H1 (cell line): ENCODE results near the gene ZNF747. TPM values are rescaled to one million over a fixed set of nuclear protein-coding genes. Genes with fewer than 3 reads are reported as not detected.
A peak's percentile ranks its signal among the peaks of the same experiment; 100 is the strongest.

Experiments used
- CTCF ChIA-PET: fragments of 300-600 bp; sonication (Branson Sonifier 250); formaldehyde crosslinking; loops from one replicate; lab custom pipeline; 2021; ENCODE audit not compliant: partially characterized antibody; lab: Charles Lee
- POLR2A ChIA-PET: fragments of 300-600 bp; sonication (Branson Sonifier 250); formaldehyde crosslinking; loops from one replicate; lab custom pipeline; 2021; ENCODE audit warnings: inconsistent platforms; ENCODE audit not compliant: partially characterized antibody; lab: Charles Lee
- DNase-seq, 2 experiments: peaks; one replicate each; pipeline versions ENCODE4 v3.0.0 to v3.0.0-alpha.2; 2010 to 2022; ENCODE audit warnings: low spot score in 2 of 2, low read depth in 1 of 2, mixed read lengths in 1 of 2
- FAIRE-seq: peaks from 2 replicates; lab custom pipeline; 2011; peaks lifted over from hg19 to GRCh38; lab: Jason Lieb, UNC
- H2AFZ ChIP-seq: 2 replicates; pipeline ENCODE4 v1.8.1; 2012; ENCODE audit warnings: low read length, inconsistent platforms
- H2AK5ac ChIP-seq: 2 replicates; pipeline ENCODE4 v1.6.1; 2013; ENCODE audit warnings: low read depth, low read length
- H2BK120ac ChIP-seq: replicated peaks from 2 replicates; pipeline ENCODE3; 2013; ENCODE audit warnings: low read depth, low read length, inconsistent platforms
- H2BK12ac ChIP-seq: 2 replicates; pipeline ENCODE4 v1.6.1; 2013; ENCODE audit warnings: low read depth, low read length
- H2BK15ac ChIP-seq: 2 replicates; pipeline ENCODE4 v1.6.1; 2013; ENCODE audit warnings: low read length
- H2BK20ac ChIP-seq: 2 replicates; pipeline ENCODE4 v1.6.1; 2013; ENCODE audit warnings: low read length
- H2BK5ac ChIP-seq: 2 replicates; pipeline ENCODE4 v1.6.1; 2013; ENCODE audit warnings: low read depth, low read length
- H3K14ac ChIP-seq: 2 replicates; pipeline ENCODE4 v1.6.1; 2013; ENCODE audit warnings: inconsistent platforms; ENCODE audit not compliant: insufficient read length
- H3K18ac ChIP-seq: 2 replicates; pipeline ENCODE4 v1.6.1; 2013; ENCODE audit warnings: low read length; ENCODE audit errors: extremely low read depth
- H3K23ac ChIP-seq: 2 replicates; pipeline ENCODE4 v1.6.1; 2013; ENCODE audit warnings: inconsistent platforms; ENCODE audit not compliant: insufficient read length
- H3K23me2 ChIP-seq: 2 replicates; pipeline ENCODE4 v1.6.1; 2013; ENCODE audit warnings: low read depth, low read length
- H3K27ac ChIP-seq: 2 replicates; pipeline ENCODE4 v1.6.1; 2011; ENCODE audit warnings: low read depth, low read length, inconsistent platforms
- H3K27me3 ChIP-seq, 4 experiments: replicated peaks in 1 of 4; 1 replicate in 1 of 4; 2 replicates in 3 of 4; pipeline versions ENCODE4 v1.6.1 to v1.8.1; 2011 to 2013; ENCODE audit warnings: low read length in 3 of 4, mild to moderate bottlenecking in 3 of 4, inconsistent platforms in 2 of 4, mixed read lengths in 2 of 4, moderate library complexity in 1 of 4; ENCODE audit not compliant: control insufficient read depth in 3 of 4, insufficient read depth in 3 of 4; ENCODE audit errors: extremely low read depth in 1 of 4
- H3K36me3 ChIP-seq, 4 experiments: 2 replicates each; pipeline versions ENCODE4 v1.6.1 to v1.8.1; 2011 to 2013; ENCODE audit warnings: mild to moderate bottlenecking in 4 of 4, low read length in 3 of 4, moderate library complexity in 2 of 4, control low read depth in 1 of 4, inconsistent platforms in 1 of 4; ENCODE audit not compliant: insufficient read depth in 4 of 4, control insufficient read depth in 2 of 4
- H3K4ac ChIP-seq: replicated peaks from 2 replicates; pipeline ENCODE3; 2013; ENCODE audit warnings: low read length, low read depth, mixed read lengths, inconsistent platforms; ENCODE audit not compliant: insufficient read length
- H3K4me1 ChIP-seq, 4 experiments: replicated peaks in 1 of 4; 1 replicate in 1 of 4; 2 replicates in 3 of 4; pipeline versions ENCODE4 v1.6.1 to v1.8.1; 2011 to 2013; ENCODE audit warnings: low read length in 3 of 4, inconsistent platforms in 2 of 4, mixed read lengths in 1 of 4; ENCODE audit not compliant: insufficient read depth in 4 of 4, control insufficient read depth in 3 of 4
- H3K4me2 ChIP-seq, 2 experiments: 2 replicates each; pipeline versions ENCODE4 v1.6.1 to v1.8.1; 2011 to 2013; ENCODE audit warnings: low read depth in 2 of 2, low read length in 2 of 2, control low read depth in 1 of 2, inconsistent platforms in 1 of 2, mild to moderate bottlenecking in 1 of 2; ENCODE audit not compliant: insufficient read depth in 1 of 2
- H3K4me3 ChIP-seq, 4 experiments: fragments of 200-600, 300-600 bp in 1 of 4; sonication (generic), shearing (Covaris generic), sonication (Bioruptor Twin) in 1 of 4; 2 replicates each; pipeline versions ENCODE4 v1.5.1 to v1.8.1; 2011 to 2016; ENCODE audit warnings: low read length in 4 of 4, low read depth in 3 of 4, control low read depth in 2 of 4, inconsistent platforms in 2 of 4, mild to moderate bottlenecking in 2 of 4, mixed read lengths in 1 of 4, moderate library complexity in 1 of 4; ENCODE audit not compliant: insufficient read depth in 2 of 4; ENCODE audit errors: extremely low read depth in 1 of 4
- H3K56ac ChIP-seq: replicated peaks from 2 replicates; pipeline ENCODE3; 2013; ENCODE audit warnings: low read depth, mild to moderate bottlenecking, mixed read lengths, low read length, inconsistent platforms; ENCODE audit not compliant: insufficient read length
- H3K79me1 ChIP-seq: 2 replicates; pipeline ENCODE4 v1.6.1; 2013; ENCODE audit warnings: low read depth, low read length, control low read depth
- H3K79me2 ChIP-seq, 2 experiments: 2 replicates each; pipeline versions ENCODE4 v1.6.1 to v1.8.1; 2012 to 2013; ENCODE audit warnings: low read length in 2 of 2, mild to moderate bottlenecking in 2 of 2, inconsistent platforms in 1 of 2; ENCODE audit not compliant: insufficient read depth in 2 of 2, control insufficient read depth in 1 of 2
- H3K9ac ChIP-seq, 4 experiments: replicated peaks in 1 of 4; 1 replicate in 1 of 4; 2 replicates in 3 of 4; pipeline versions ENCODE4 v1.6.1 to v1.8.1; 2011 to 2013; ENCODE audit warnings: low read depth in 3 of 4, low read length in 3 of 4, control low read depth in 2 of 4, mild to moderate bottlenecking in 2 of 4, moderate library complexity in 2 of 4, inconsistent platforms in 1 of 4; ENCODE audit errors: extremely low read depth in 1 of 4
- H3K9me3 ChIP-seq, 2 experiments: 2 replicates each; pipeline versions ENCODE4 v1.6.1 to v1.8.1; 2012 to 2013; ENCODE audit warnings: mild to moderate bottlenecking in 2 of 2, moderate library complexity in 2 of 2, control low read depth in 1 of 2, inconsistent platforms in 1 of 2, low read depth in 1 of 2, low read length in 1 of 2, mixed read lengths in 1 of 2; ENCODE audit not compliant: insufficient read depth in 2 of 2
- H4K20me1 ChIP-seq, 2 experiments: replicated peaks in 1 of 2; 2 replicates each; pipeline versions ENCODE3 to v1.8.1; 2011 to 2013; ENCODE audit warnings: inconsistent platforms in 2 of 2, low read length in 2 of 2, mild to moderate bottlenecking in 1 of 2; ENCODE audit not compliant: insufficient read depth in 2 of 2, control insufficient read depth in 1 of 2
- H4K5ac ChIP-seq: 2 replicates; pipeline ENCODE4 v1.6.1; 2013; ENCODE audit warnings: low read length, low read depth, mixed read lengths, inconsistent platforms; ENCODE audit not compliant: insufficient read length
- H4K8ac ChIP-seq: 2 replicates; pipeline ENCODE4 v1.8.0; 2013; ENCODE audit warnings: mild to moderate bottlenecking, moderate library complexity, low read length, inconsistent platforms; ENCODE audit not compliant: insufficient read depth; ENCODE audit errors: extremely low read depth
- H4K91ac ChIP-seq: replicated peaks from 2 replicates; pipeline ENCODE3; 2013; ENCODE audit warnings: low read length, mixed read lengths, inconsistent platforms; ENCODE audit not compliant: insufficient read length
- CHD1 ChIP-seq: IDR thresholded peaks from 2 replicates; pipeline ENCODE4 v1.6.1; 2012; ENCODE audit warnings: low read depth, low read length, improper control_type of control experiment
- CREB1 ChIP-seq: IDR thresholded peaks from 2 replicates; pipeline ENCODE4 v1.6.1; 2012; ENCODE audit warnings: inconsistent platforms
- HDAC2 ChIP-seq, 2 experiments: fragments of 300-600 bp in 1 of 2; sonication (generic) in 1 of 2; IDR thresholded peaks; 2 replicates each; pipeline ENCODE4 v1.6.1; 2011 to 2012; ENCODE audit warnings: low read depth in 2 of 2, low read length in 2 of 2, mild to moderate bottlenecking in 2 of 2, moderate library complexity in 2 of 2, borderline replicate concordance in 1 of 2, inconsistent platforms in 1 of 2
- JUND ChIP-seq: IDR thresholded peaks from 2 replicates; pipeline ENCODE4 v1.6.1; 2011; ENCODE audit warnings: mild to moderate bottlenecking, improper control_type of control experiment, low read length
- NRF1 ChIP-seq: IDR thresholded peaks from 2 replicates; pipeline ENCODE4 v1.6.1; 2011; ENCODE audit warnings: mild to moderate bottlenecking, low read depth, low read length, improper control_type of control experiment
- RFX5 ChIP-seq: IDR thresholded peaks from 2 replicates; pipeline ENCODE4 v1.6.1; 2011; ENCODE audit warnings: low read depth, low read length, improper control_type of control experiment, borderline replicate concordance
- RXRA ChIP-seq: IDR thresholded peaks from 2 replicates; pipeline ENCODE4 v1.6.1; 2011; ENCODE audit warnings: low read depth, mild to moderate bottlenecking, low read length, moderate library complexity; ENCODE audit not compliant: insufficient read depth
- SP1 ChIP-seq: IDR thresholded peaks from 2 replicates; pipeline ENCODE4 v1.6.1; 2011; ENCODE audit warnings: low read depth, low read length
- SP4 ChIP-seq: IDR thresholded peaks from 2 replicates; pipeline ENCODE4 v1.6.1; 2012; ENCODE audit warnings: low read length, inconsistent platforms
- TAF7 ChIP-seq: optimal IDR thresholded peaks from 2 replicates; pipeline ENCODE3; 2011; ENCODE audit warnings: low read depth, mild to moderate bottlenecking, inconsistent platforms, low read length, moderate library complexity, borderline replicate concordance
- TEAD4 ChIP-seq: IDR thresholded peaks from 2 replicates; pipeline ENCODE4 v1.6.1; 2012; ENCODE audit warnings: low read depth, low read length, inconsistent platforms, mixed read lengths
- ZNF274 ChIP-seq: IDR thresholded peaks from 2 replicates; pipeline ENCODE4 v1.7.0; 2012; ENCODE audit warnings: low read length, borderline replicate concordance; ENCODE audit errors: extremely low read depth
- WGBS, 2 experiments: shearing (Covaris generic) in 1 of 2; methylation state at CpG; one replicate each; pipeline versions ENCODE4 v1.1.6 to v1.1.7; 2013 to 2015; ENCODE audit warnings: low lambda C conversion rate in 2 of 2, mixed read lengths in 2 of 2, inconsistent platforms in 1 of 2, low coverage in 1 of 2, missing lambda C conversion rate in 1 of 2; ENCODE audit not compliant: insufficient replicate concordance in 2 of 2, insufficient coverage in 1 of 2, insufficient read length in 1 of 2; ENCODE audit errors: extremely low coverage in 1 of 2, missing lambda C conversion rate in 1 of 2; 5-methylcytosine and 5-hydroxymethylcytosine counted together
- polyA plus RNA-seq, 7 experiments: library from polyadenylated mRNA; depleted of rRNA in 3 of 7; stranded (reverse) in 5 of 7; unstranded in 2 of 7; fragments of >200 nt in 5 of 7; fragments of 200-250 nt in 2 of 7; gene quantifications; 1 replicate in 5 of 7; 2 replicates in 1 of 7; 4 replicates in 1 of 7; pipeline versions ENCODE4 v1.2.1 to v1.2.3, GENCODE V29; 2011 to 2013; ENCODE audit warnings: missing spikeins in 2 of 7, mixed read lengths in 2 of 7
- total RNA-seq: library from RNA; stranded (reverse); fragmentation: NEBNext Ultra II Directional; extraction: Animal tissue kit (Norgen Biotek cat#: 25700); gene quantifications from 2 replicates; pipeline ENCODE4 v1.2.1, GENCODE V29; 2021

ZNF747 gene
- total and polyA plus RNA-seq, 2 of the 8 experiments (the other 6 are each of a cell fraction or from before 2014, with no cell fraction given), result 9.9 to 10.3 TPM

DNA sequence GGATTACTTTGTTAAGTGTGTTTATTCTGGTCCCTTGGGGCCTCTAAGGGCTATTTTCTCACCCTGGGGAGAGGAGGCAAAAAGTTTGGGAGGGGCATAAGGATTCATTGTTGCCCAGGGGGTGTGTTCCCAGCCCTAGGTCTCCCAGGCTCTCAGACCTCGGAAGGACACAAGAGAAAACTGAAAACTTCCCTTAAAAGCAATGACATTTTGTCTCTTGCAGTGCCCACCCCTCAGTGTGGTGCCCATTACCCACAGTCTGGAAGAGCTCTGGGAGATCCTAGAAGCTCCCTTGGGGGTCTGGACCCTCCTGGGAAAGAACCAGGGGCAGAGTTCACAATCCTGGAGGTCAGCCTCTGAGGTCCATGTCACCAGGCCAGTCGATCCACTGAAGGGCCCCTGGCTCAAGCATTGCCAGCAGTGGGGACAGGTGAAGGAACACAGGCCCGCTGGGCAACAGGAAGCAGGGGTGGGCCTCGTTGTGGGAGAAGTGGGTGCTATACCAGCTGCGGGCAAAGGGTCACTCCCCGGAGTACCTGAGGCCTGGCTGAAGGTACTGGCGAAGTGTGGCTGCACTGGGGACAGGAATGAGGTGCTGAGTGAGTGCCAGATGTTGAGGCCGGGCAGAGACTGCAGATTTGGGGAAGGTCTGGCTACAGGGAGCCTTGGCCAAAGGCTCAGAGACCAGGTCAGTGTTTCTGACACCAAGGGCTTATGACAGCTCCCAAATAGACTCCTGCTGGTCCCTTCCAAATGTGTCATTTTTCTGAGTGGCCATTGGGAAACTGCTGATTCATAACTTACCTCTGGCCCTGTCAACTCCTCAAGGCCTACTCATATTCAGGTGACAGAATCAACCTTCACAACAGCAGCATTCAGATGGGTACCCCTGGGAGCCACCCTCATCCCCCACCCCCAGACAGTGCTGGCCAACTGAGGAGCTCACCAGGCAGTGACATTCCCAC lies 4.6 kb upstream of the ZNF747 start:
- no peak overlapping the region for H3K23ac ChIP-seq
- no peak for FAIRE-seq

More for the DNA sequence above, 4.6 kb upstream of the ZNF747 start:
- Histone ChIP-seq H2BK20ac (no peak overlapping the region), H3K27me3 (no peaks in the 10 kb centered on the region), H2AFZ (no peak overlapping the region), H3K9ac (no peak overlapping the region), H3K9me3 (no peaks in the 10 kb centered on the region), H4K8ac (no peak overlapping the region), H3K4me2 (no peak overlapping the region), H3K56ac (no peak overlapping the region), H3K4me3 (no peak overlapping the region), H3K27ac (no peak overlapping the region), H3K14ac (no peak overlapping the region), H3K79me1 (no peaks in the 10 kb centered on the region), H3K79me2 (no peaks in the 10 kb centered on the region; a peak in 1 of 4 replicates), H4K5ac (no peak overlapping the region), H4K20me1 (no peaks in the 10 kb centered on the region), H4K91ac (no peak overlapping the region), H3K18ac (peak overlapping the region; percentile 48), H3K4ac (no peak overlapping the region), H3K4me1 (peaks cover 7 to 27% (median 17%) of the 10 kb centered on the region in 4 experiments), H3K23me2 (peaks cover 7% of the 10 kb centered on the region), H3K36me3 (no peaks in the 10 kb centered on the region), H2AK5ac (no peak overlapping the region), H2BK15ac (no peak overlapping the region; the same call in 1 of the 2 replicates), H2BK5ac (no peak overlapping the region), H2BK12ac (0 out of 2 replicates have a peak overlapping the region, but pooled peaks have one; percentile 39), H2BK120ac (no peak overlapping the region)
- ChIA-PET CTCF (interaction anchor here (0.8 to 1.4 kb wide), 3 partner anchors 19 to 89 kb away, joined by 3 to 5 read pairs (median 3); partner anchors contain the start of gene ZNF764), POLR2A (interaction anchor here (0.8 to 1.2 kb wide), 4 partner anchors 11 to 71 kb away, joined by 3 to 4 read pairs (median 3); partner anchors contain the start of genes ZNF689 and ZNF764)
- TF ChIP-seq CREB1 (no peak), CHD1 (no peak), ZNF274 (no peak), NRF1 (no peak), SP1 (no peak), RXRA (no peak), TAF7 (no peak), TEAD4 (no peak), HDAC2 (IDR thresholded peaks at IDR 0.05; ENCODE audit: borderline replicate concordance in 1 of 2, low read depth in 2 of 2, low read length in 2 of 2) (no peak), RFX5 (no peak), JUND (no peak), SP4 (no peak)
- no peak for DNase-seq
- 87% methylated on average over 7 of the region's 8 CpGs; no CpG with 5 or more reads in 1 of the 2 experiments for WGBS, 2 experiments
